ENCODE data around the gene ALDH8A1. TPM values are rescaled to one million over a fixed set of nuclear protein-coding genes. Genes with fewer than 3 reads are reported as not detected.

ALDH8A1 gene
- total and polyA plus RNA-seq, 7 donors: 0.58 to 3.8 (median 1.2) TPM; not detected in 2

GRCh38 chr6:134925800-134926199 lies 24.1 kb downstream of the ALDH8A1 start:
- H3K4me3 ChIP-seq: no peak overlapping the region
- intact Hi-C loops (cut with DNase I): no loop called here
- no peak for TF ChIP-seq POLR2A (IDR thresholded peaks at IDR 0.05)
- TF ChIP-seq, protein P1, sequence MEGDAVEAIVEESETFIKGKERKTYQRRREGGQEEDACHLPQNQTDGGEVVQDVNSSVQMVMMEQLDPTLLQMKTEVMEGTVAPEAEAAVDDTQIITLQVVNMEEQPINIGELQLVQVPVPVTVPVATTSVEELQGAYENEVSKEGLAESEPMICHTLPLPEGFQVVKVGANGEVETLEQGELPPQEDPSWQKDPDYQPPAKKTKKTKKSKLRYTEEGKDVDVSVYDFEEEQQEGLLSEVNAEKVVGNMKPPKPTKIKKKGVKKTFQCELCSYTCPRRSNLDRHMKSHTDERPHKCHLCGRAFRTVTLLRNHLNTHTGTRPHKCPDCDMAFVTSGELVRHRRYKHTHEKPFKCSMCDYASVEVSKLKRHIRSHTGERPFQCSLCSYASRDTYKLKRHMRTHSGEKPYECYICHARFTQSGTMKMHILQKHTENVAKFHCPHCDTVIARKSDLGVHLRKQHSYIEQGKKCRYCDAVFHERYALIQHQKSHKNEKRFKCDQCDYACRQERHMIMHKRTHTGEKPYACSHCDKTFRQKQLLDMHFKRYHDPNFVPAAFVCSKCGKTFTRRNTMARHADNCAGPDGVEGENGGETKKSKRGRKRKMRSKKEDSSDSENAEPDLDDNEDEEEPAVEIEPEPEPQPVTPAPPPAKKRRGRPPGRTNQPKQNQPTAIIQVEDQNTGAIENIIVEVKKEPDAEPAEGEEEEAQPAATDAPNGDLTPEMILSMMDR (IDR thresholded peaks at IDR 0.05): no peak
- no peak for TF ChIP-seq POLR2AphosphoS5 (IDR thresholded peaks at IDR 0.05)
- TF ChIP-seq EP300 (IDR thresholded peaks at IDR 0.05): no peak
- no peaks in the 10 kb centered on the region for H3K4me1 ChIP-seq
- WGBS, 2 donors: 91 to 95% methylated on average over 3 of the region's 3 CpGs
- no peak overlapping the region for H3K27ac ChIP-seq
- no peaks in the 10 kb centered on the region for H3K9me3 ChIP-seq
- no peaks in the 10 kb centered on the region for H3K36me3 ChIP-seq
- H3K27me3 ChIP-seq: no peaks in the 10 kb centered on the region
- no peak for DNase-seq

GRCh38 chr6:134921721-134922261 lies 28.1 kb downstream of the ALDH8A1 start:
- Histone ChIP-seq H3K36me3 (peaks cover 0 to 3% (median 0%) of the 10 kb centered on the region in 4 donors), H3K27me3 (no peaks in the 10 kb centered on the region), H3K9me3 (no peaks in the 10 kb centered on the region), H3K27ac (no peak overlapping the region), H3K4me1 (no peaks in the 10 kb centered on the region), H3K4me3 (no peak overlapping the region)
- WGBS, 2 donors: 87 to 90% methylated on average over 6 of the region's 6 CpGs
- no peak for DNase-seq
- TF ChIP-seq, protein P1 (IDR thresholded peaks at IDR 0.05): no peak
- TF ChIP-seq EP300 (IDR thresholded peaks at IDR 0.05): no peak
- TF ChIP-seq POLR2AphosphoS5 (IDR thresholded peaks at IDR 0.05): no peak
- TF ChIP-seq POLR2A (IDR thresholded peaks at IDR 0.05): no peak
- intact Hi-C loops (cut with DNase I): no loop called here

- Histone ChIP-seq H3K27me3 (no peaks in the 10 kb centered on the region), H3K27ac (no peak overlapping the region), H3K4me3 (no peak overlapping the region), H3K36me3 (peaks cover 0 to 3% (median 0%) of the 10 kb centered on the region in 4 donors), H3K4me1 (no peaks in the 10 kb centered on the region), H3K9me3 (no peaks in the 10 kb centered on the region)
- 94% methylated on average over 5 of the region's 5 CpGs for WGBS, 2 donors
- TF ChIP-seq POLR2A (IDR thresholded peaks at IDR 0.05) (no peak), EP300 (IDR thresholded peaks at IDR 0.05) (no peak)
- intact Hi-C loops (cut with DNase I): no loop called here
- no peak for DNase-seq
Measured at GRCh38 chr6:134921276-134921675, 28.6 kb downstream of the ALDH8A1 start.

DNA sequence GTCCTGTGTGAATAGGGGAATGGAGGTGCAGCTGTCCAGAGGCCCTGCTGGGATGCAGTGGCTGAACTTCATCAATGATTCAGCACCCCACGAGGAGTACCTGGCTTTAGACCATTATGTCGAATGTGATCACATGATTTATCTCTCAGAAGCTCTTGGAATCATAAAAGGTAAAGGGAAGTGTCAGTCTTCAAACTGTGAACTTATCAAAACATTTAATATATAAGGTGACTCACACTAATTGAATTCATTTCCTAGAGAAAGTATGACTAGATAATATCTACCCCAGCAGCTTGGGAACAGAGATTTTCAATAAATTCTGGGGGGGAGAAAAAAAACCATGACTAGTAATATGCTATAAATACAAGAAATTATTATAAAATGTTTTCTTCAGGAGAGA lies 29.5 kb downstream of the ALDH8A1 start:
- H3K4me1 ChIP-seq: no peaks in the 10 kb centered on the region
- H3K27me3 ChIP-seq: no peaks in the 10 kb centered on the region
- no peak overlapping the region for H3K27ac ChIP-seq
- no peaks in the 10 kb centered on the region for H3K9me3 ChIP-seq
- 52 to 77% methylated on average over 2 of the region's 2 CpGs for WGBS, 2 donors
- peaks cover 0 to 3% (median 0%) of the 10 kb centered on the region in 4 donors for H3K36me3 ChIP-seq
- no peak overlapping the region for H3K4me3 ChIP-seq
- no peak for DNase-seq
- intact Hi-C loops (cut with DNase I): no loop called here
- no peak for TF ChIP-seq EP300 (IDR thresholded peaks at IDR 0.05)
- TF ChIP-seq, protein P1 (IDR thresholded peaks at IDR 0.05): no peak
- TF ChIP-seq POLR2AphosphoS5 (IDR thresholded peaks at IDR 0.05): no peak
- no peak for TF ChIP-seq POLR2A (IDR thresholded peaks at IDR 0.05)

GRCh38 chr6:134918418-134918961 lies 31.4 kb downstream of the ALDH8A1 start:
- Histone ChIP-seq H3K36me3 (peaks cover 0 to 3% (median 0%) of the 10 kb centered on the region in 4 donors), H3K27ac (no peak overlapping the region), H3K27me3 (no peaks in the 10 kb centered on the region), H3K4me1 (no peaks in the 10 kb centered on the region), H3K4me3 (no peak overlapping the region), H3K9me3 (no peaks in the 10 kb centered on the region)
- DNase-seq: no peak
- 95 to 96% methylated on average over 17 of the region's 17 CpGs for WGBS, 2 donors
- intact Hi-C loops (cut with DNase I): no loop called here
- TF ChIP-seq POLR2A (IDR thresholded peaks at IDR 0.05) (no peak), EP300 (IDR thresholded peaks at IDR 0.05) (no peak)

GRCh38 chr6:134911547-134911946 lies 38.4 kb downstream of the ALDH8A1 start:
- TF ChIP-seq POLR2A (IDR thresholded peaks at IDR 0.05): no peak
- no peak for TF ChIP-seq EP300 (IDR thresholded peaks at IDR 0.05)
- no peak for TF ChIP-seq POLR2AphosphoS5 (IDR thresholded peaks at IDR 0.05)
- TF ChIP-seq, protein P1 (IDR thresholded peaks at IDR 0.05): no peak
- no peak overlapping the region for H3K27ac ChIP-seq
- H3K9me3 ChIP-seq: no peaks in the 10 kb centered on the region
- 80 to 88% methylated on average over 1 of the region's 1 CpG for WGBS, 2 donors
- H3K36me3 ChIP-seq: no peaks in the 10 kb centered on the region
- intact Hi-C loops (cut with DNase I): no loop called here
- DNase-seq: no peak
- H3K4me1 ChIP-seq: peaks cover 0 to 16% (median 5%) of the 10 kb centered on the region in 4 donors
- no peak overlapping the region for H3K4me3 ChIP-seq
- H3K27me3 ChIP-seq: no peaks in the 10 kb centered on the region
